ENCODE results near the gene CCDC90B.

GRCh38 chr11:83330303-83330702, 44.1 kb upstream of the CCDC90B start:
- TF ChIP-seq CTCF (tag by site-specific recombination; IDR thresholded peaks at IDR 0.05) (no peak), ZNF626 (tag by site-specific recombination; IDR thresholded peaks at IDR 0.05) (no peak), REST (tag by site-specific recombination; IDR thresholded peaks at IDR 0.05) (no peak)

Data from HEK293 (cell line).